Mucosa of descending colon (tissue), 3 donors: ENCODE data around the gene DTX4. TPM values are rescaled to one million over a fixed set of nuclear protein-coding genes. Genes with fewer than 3 reads are reported as not detected.

Experiments used
- ATAC-seq: fragments of 200-7000 bp; cut with Tn5 transposase; one replicate; pipeline ENCODE4 v1.9.1; 2020; ENCODE audit warnings: mild to moderate bottlenecking, moderate library complexity
- DNase-seq, 3 donors: peaks; one replicate each; pipeline ENCODE4 v3.0.0-alpha.2; 2020
- H3K36me3 ChIP-seq: fragments of 200-600 bp; one replicate; pipeline ENCODE4 v1.8.0; 2021; ENCODE audit warnings: low read depth, mild to moderate bottlenecking
- H3K4me1 ChIP-seq: fragments of 200-600 bp; one replicate; pipeline ENCODE4 v1.8.0; 2021; ENCODE audit warnings: low read depth, mild to moderate bottlenecking
- H3K4me3 ChIP-seq: fragments of 200-600 bp; one replicate; pipeline ENCODE4 v1.8.0; 2021; ENCODE audit warnings: mild to moderate bottlenecking
- H3K9me3 ChIP-seq: fragments of 200-600 bp; one replicate; pipeline ENCODE4 v1.8.0; 2021; ENCODE audit warnings: mild to moderate bottlenecking
- CTCF ChIP-seq: fragments of 200-600 bp; IDR thresholded peaks from one replicate; pipeline ENCODE4 v1.8.0; 2022; ENCODE audit warnings: antibody characterized with exemption, mild to moderate bottlenecking
- intact Hi-C, 2 donors: fragments of 100-400 bp; cut with DNase I in 1 of 2; cut with micrococcal nuclease in 1 of 2; formaldehyde crosslinking; loops; one replicate each; pipeline versions ENCODE4 v1.11.0 to v1.11.1; 2022; cut with DNase I, micrococcal nuclease
- total RNA-seq, 3 donors: library from RNA; stranded (reverse); fragmentation: NEBNext Ultra II Directional in 2 of 3; extraction: Animal tissue kit (Norgen Biotek cat#: 25700) in 2 of 3; gene quantifications; one replicate each; pipeline versions ENCODE4 v1.2.1 to v1.2.4, GENCODE V29; 2021 to 2023
- donor health status: DM: no; HTN: no; CAD: no; lungs with moderate emphysema.
- donor health status: DM: no; HTN: no; CAD: no.
- donor health status: DM: no; HTN: yes; CAD: no.

The DTX4 gene
- total RNA-seq, 3 donors from 2014 or later: 37.4 to 95.7 (median 53.8) TPM

- Histone ChIP-seq H3K36me3 (peaks cover 5% of the 10 kb centered on the region), H3K9me3 (no peaks in the 10 kb centered on the region), H3K4me1 (peaks cover 29% of the 10 kb centered on the region), H3K4me3 (no peak overlapping the region)
- DNase-seq (no peak), ATAC-seq (no peak)
- intact Hi-C loops: no loop called here
- TF ChIP-seq CTCF: no peak
Observed at GRCh38 chr11:59193587-59194130, 21.7 kb downstream of the DTX4 start.

- Histone ChIP-seq H3K36me3 (peaks cover 5% of the 10 kb centered on the region), H3K9me3 (no peaks in the 10 kb centered on the region), H3K4me1 (peaks cover 13% of the 10 kb centered on the region), H3K4me3 (no peak overlapping the region)
- intact Hi-C loops: no loop called here
- ATAC-seq: no peak
- DNase-seq: no peak
- TF ChIP-seq CTCF: no peak
Observed at GRCh38 chr11:59195586-59195985, 23.7 kb downstream of the DTX4 start.

GRCh38 chr11:59196777-59197176 lies 24.8 kb downstream of the DTX4 start:
- no peaks in the 10 kb centered on the region for H3K9me3 ChIP-seq
- ATAC-seq (no peak), DNase-seq (no peak)
- TF ChIP-seq CTCF: no peak
- peaks cover 6% of the 10 kb centered on the region for H3K4me1 ChIP-seq
- peaks cover 5% of the 10 kb centered on the region for H3K36me3 ChIP-seq
- intact Hi-C loops: no loop called here
- no peak overlapping the region for H3K4me3 ChIP-seq

- no peak for DNase-seq
- Histone ChIP-seq H3K9me3 (no peaks in the 10 kb centered on the region), H3K36me3 (peaks cover 5% of the 10 kb centered on the region), H3K4me1 (peaks cover 3% of the 10 kb centered on the region), H3K4me3 (no peak overlapping the region)
- ATAC-seq: peak; percentile 40
- intact Hi-C loops: no loop called here
- TF ChIP-seq CTCF: no peak
Observed at GRCh38 chr11:59197991-59198390, 26.1 kb downstream of the DTX4 start.

- ATAC-seq (no peak), DNase-seq (no peak)
- Histone ChIP-seq H3K36me3 (peaks cover 5% of the 10 kb centered on the region), H3K4me1 (peaks cover 3% of the 10 kb centered on the region), H3K4me3 (no peak overlapping the region), H3K9me3 (no peaks in the 10 kb centered on the region)
- TF ChIP-seq CTCF: no peak
- intact Hi-C loops: no loop called here
Observed at GRCh38 chr11:59198726-59199125, 26.8 kb downstream of the DTX4 start.
